DND-41 (cell line): Measurements from ENCODE around the gene HRH2.

Experiments
- ATAC-seq: fragments of 200-7000 bp; cut with Tn5 transposase; 3 replicates; pipeline ENCODE4 v1.9.1; 2021; ENCODE audit warnings: low read depth; ENCODE audit not compliant: insufficient read depth
- DNase-seq: peaks from one replicate; pipeline ENCODE4 v3.0.0-alpha.2; 2020
- H2AFZ ChIP-seq: 2 replicates; pipeline ENCODE4 v1.6.0; 2012; ENCODE audit warnings: low read depth, low read length
- H3K27ac ChIP-seq: 2 replicates; pipeline ENCODE4 v1.5.1; 2012; ENCODE audit warnings: low read length, inconsistent platforms
- H3K27me3 ChIP-seq: fragments of 200-600 bp; sonication (generic); 2 replicates; pipeline ENCODE4 v1.6.0; 2012; ENCODE audit warnings: low read length, mild to moderate bottlenecking, inconsistent platforms; ENCODE audit not compliant: insufficient read depth, poor library complexity
- H3K36me3 ChIP-seq: 2 replicates; pipeline ENCODE4 v1.5.1; 2012; ENCODE audit warnings: low read length, inconsistent platforms; ENCODE audit not compliant: insufficient read depth
- H3K4me1 ChIP-seq: 2 replicates; pipeline ENCODE4 v1.5.1; 2012; ENCODE audit warnings: mild to moderate bottlenecking, low read length; ENCODE audit not compliant: insufficient read depth
- H3K4me2 ChIP-seq: 2 replicates; pipeline ENCODE4 v1.6.0; 2012; ENCODE audit warnings: mild to moderate bottlenecking, moderate library complexity, low read length, inconsistent platforms; ENCODE audit not compliant: insufficient read depth
- H3K4me3 ChIP-seq, 2 experiments: fragments of 200-600 bp in 1 of 2; shearing (Covaris generic) in 1 of 2; 2 replicates each; pipeline ENCODE4 v1.5.1; 2012 to 2016; ENCODE audit warnings: inconsistent platforms in 2 of 2, low read length in 2 of 2, mild to moderate bottlenecking in 2 of 2, low read depth in 1 of 2, moderate library complexity in 1 of 2
- H3K79me2 ChIP-seq: 2 replicates; pipeline ENCODE4 v1.6.0; 2012; ENCODE audit warnings: low read length, inconsistent platforms; ENCODE audit not compliant: insufficient read depth
- H3K9ac ChIP-seq: 2 replicates; pipeline ENCODE4 v1.6.0; 2012; ENCODE audit warnings: low read depth, mild to moderate bottlenecking, inconsistent platforms, low read length, moderate library complexity
- H3K9me3 ChIP-seq: 2 replicates; pipeline ENCODE4 v1.5.1; 2012; ENCODE audit warnings: low read length, moderate library complexity, mild to moderate bottlenecking, inconsistent platforms; ENCODE audit not compliant: insufficient read depth, severe bottlenecking
- H4K20me1 ChIP-seq: 2 replicates; pipeline ENCODE4 v1.6.0; 2012; ENCODE audit warnings: low read length; ENCODE audit not compliant: insufficient read depth
- CTCF ChIP-seq: IDR thresholded peaks from 2 replicates; pipeline ENCODE4 v1.5.1; 2012; ENCODE audit warnings: borderline replicate concordance, low read length, moderate library complexity, mild to moderate bottlenecking; ENCODE audit not compliant: poor library complexity, severe bottlenecking; ENCODE audit errors: extremely low read depth
- EZH2 ChIP-seq: IDR thresholded peaks from 3 replicates; pipeline ENCODE4 v1.6.1; 2012; ENCODE audit warnings: borderline replicate concordance, low read depth, mild to moderate bottlenecking, moderate library complexity, low read length, inconsistent platforms; ENCODE audit not compliant: severe bottlenecking

Gene HRH2

GRCh38 chr5:175610898-175611297 is 47.0 kb upstream of the HRH2 start:
- H3K27me3 ChIP-seq = no peaks in the 10 kb centered on the region

GRCh38 chr5:175614223-175614815 is 43.6 kb upstream of the HRH2 start:
- Histone ChIP-seq H3K4me2 (no peak overlapping the region), H2AFZ (no peak overlapping the region), H3K4me3 (no peak overlapping the region), H3K9ac (no peak overlapping the region), H4K20me1 (no peaks in the 10 kb centered on the region), H3K9me3 (no peaks in the 10 kb centered on the region), H3K27ac (no peak overlapping the region), H3K4me1 (no peaks in the 10 kb centered on the region), H3K36me3 (no peaks in the 10 kb centered on the region), H3K27me3 (no peaks in the 10 kb centered on the region), H3K79me2 (no peaks in the 10 kb centered on the region)
- DNase-seq (no peak), ATAC-seq (no peak)
- TF ChIP-seq EZH2 = no peak
- TF ChIP-seq CTCF = no peak

More at GRCh38 chr5:175610898-175611297, 47.0 kb upstream of the HRH2 start:
- ATAC-seq (no peak), DNase-seq (no peak)
- Histone ChIP-seq H3K79me2 (no peaks in the 10 kb centered on the region), H4K20me1 (no peaks in the 10 kb centered on the region), H2AFZ (no peak overlapping the region), H3K27ac (no peak overlapping the region), H3K36me3 (no peaks in the 10 kb centered on the region), H3K4me1 (no peaks in the 10 kb centered on the region), H3K4me3 (no peak overlapping the region), H3K9ac (no peak overlapping the region), H3K9me3 (no peaks in the 10 kb centered on the region), H3K4me2 (no peak overlapping the region)
- TF ChIP-seq EZH2 = no peak
- TF ChIP-seq CTCF = no peak

GRCh38 chr5:175614861-175615260 is 43.0 kb upstream of the HRH2 start:
- H4K20me1 ChIP-seq = no peaks in the 10 kb centered on the region
- ATAC-seq = no peak
- H3K36me3 ChIP-seq = no peaks in the 10 kb centered on the region
- no peak overlapping the region for H2AFZ ChIP-seq
- no peak for DNase-seq
- TF ChIP-seq CTCF (no peak), EZH2 (no peak)
- H3K27me3 ChIP-seq = no peaks in the 10 kb centered on the region
- H3K4me3 ChIP-seq = no peak overlapping the region
- no peak overlapping the region for H3K4me2 ChIP-seq
- H3K27ac ChIP-seq = no peak overlapping the region
- H3K9ac ChIP-seq = no peak overlapping the region
- no peaks in the 10 kb centered on the region for H3K79me2 ChIP-seq
- no peaks in the 10 kb centered on the region for H3K4me1 ChIP-seq
- no peaks in the 10 kb centered on the region for H3K9me3 ChIP-seq
